Chondrocyte (in vitro differentiated cells): ENCODE measurements around the gene LAMTOR2. TPM values are rescaled to one million over a fixed set of nuclear protein-coding genes. Genes with fewer than 3 reads are reported as not detected.

Source experiments
- DNase-seq: peaks from one replicate; pipeline ENCODE4 v3.0.0; 2021; ENCODE audit warnings: mixed read lengths, low spot score
- H3K27ac Mint-ChIP-seq: one replicate; pipeline ENCODE4 v1.8.0; 2021; ENCODE audit warnings: mild to moderate bottlenecking, moderate library complexity, mixed read lengths; ENCODE audit not compliant: unreplicated experiment
- H3K27me3 Mint-ChIP-seq: 2 replicates; pipeline ENCODE4 v1.8.0; 2021; ENCODE audit warnings: low read depth, mixed read lengths
- H3K36me3 Mint-ChIP-seq: 2 replicates; pipeline ENCODE4 v1.8.0; 2021; ENCODE audit warnings: low read depth, mixed read lengths
- H3K4me1 Mint-ChIP-seq: 2 replicates; pipeline ENCODE4 v1.8.0; 2021; ENCODE audit warnings: low read depth, mild to moderate bottlenecking, mixed read lengths
- H3K4me3 Mint-ChIP-seq: one replicate; pipeline ENCODE4 v1.8.0; 2021; ENCODE audit warnings: mild to moderate bottlenecking, moderate library complexity, mixed read lengths; ENCODE audit not compliant: unreplicated experiment
- H3K9me3 Mint-ChIP-seq: 2 replicates; pipeline ENCODE4 v1.8.0; 2021; ENCODE audit warnings: low read depth, mixed read lengths
- CTCF ChIP-seq: fragments of 200-600 bp; sonication (generic); IDR thresholded peaks from 2 replicates; pipeline ENCODE4 v1.5.0; 2021; ENCODE audit warnings: antibody characterized with exemption, mild to moderate bottlenecking, moderate library complexity
- total RNA-seq: library from RNA; stranded (reverse); gene quantifications from 3 replicates; pipeline ENCODE4 v1.2.1, GENCODE V29; 2021

LAMTOR2 gene
- total RNA-seq, 1 donor from 2014 or later = 55.0 TPM

GRCh38 chr1:156091610-156092009 lies 37.0 kb downstream of the LAMTOR2 start:
- H3K4me1 Mint-ChIP-seq = peaks cover 24% of the 10 kb centered on the region
- TF ChIP-seq CTCF = no peak
- no peak for DNase-seq
- no peaks in the 10 kb centered on the region for H3K27me3 Mint-ChIP-seq
- H3K27ac Mint-ChIP-seq = no peak overlapping the region
- H3K9me3 Mint-ChIP-seq = no peaks in the 10 kb centered on the region
- H3K4me3 Mint-ChIP-seq = no peak overlapping the region
- peaks cover 7% of the 10 kb centered on the region for H3K36me3 Mint-ChIP-seq

DNA sequence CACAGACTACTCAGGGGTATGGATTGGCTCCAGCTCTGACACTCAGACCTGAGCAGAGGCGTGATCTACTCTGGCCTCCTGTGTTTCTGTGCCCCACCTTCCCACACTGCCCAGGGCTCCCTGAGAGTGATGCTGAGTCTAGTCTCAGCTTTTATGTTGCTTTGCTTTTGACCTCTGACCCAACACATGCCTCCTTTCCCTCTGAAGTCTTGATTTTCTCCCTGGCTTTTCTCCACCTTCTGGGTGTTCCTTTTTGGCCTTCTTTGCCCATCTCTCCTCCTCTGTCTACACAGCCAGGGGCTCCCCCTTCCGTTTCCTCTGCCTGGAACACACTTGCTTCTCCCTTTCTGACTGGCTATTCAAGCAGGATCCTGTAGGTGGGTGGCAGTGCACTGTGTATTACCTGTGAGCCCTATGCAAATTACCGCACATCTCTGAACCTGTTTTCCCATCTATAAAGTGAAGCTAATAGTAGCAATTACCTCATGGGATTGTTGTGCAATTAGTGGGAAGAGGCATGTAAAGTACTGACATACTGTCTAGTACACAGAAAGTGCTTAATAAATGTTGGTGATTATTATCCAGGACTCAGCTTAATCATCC lies 41.4 kb downstream of the LAMTOR2 start:
- no peaks in the 10 kb centered on the region for H3K27me3 Mint-ChIP-seq
- TF ChIP-seq CTCF = no peak
- H3K36me3 Mint-ChIP-seq = peaks cover 7% of the 10 kb centered on the region
- no peak overlapping the region for H3K4me3 Mint-ChIP-seq
- peak overlapping the region; percentile 98 for H3K27ac Mint-ChIP-seq
- peaks cover 30% of the 10 kb centered on the region for H3K4me1 Mint-ChIP-seq
- H3K9me3 Mint-ChIP-seq = no peaks in the 10 kb centered on the region
- no peak for DNase-seq

DNA sequence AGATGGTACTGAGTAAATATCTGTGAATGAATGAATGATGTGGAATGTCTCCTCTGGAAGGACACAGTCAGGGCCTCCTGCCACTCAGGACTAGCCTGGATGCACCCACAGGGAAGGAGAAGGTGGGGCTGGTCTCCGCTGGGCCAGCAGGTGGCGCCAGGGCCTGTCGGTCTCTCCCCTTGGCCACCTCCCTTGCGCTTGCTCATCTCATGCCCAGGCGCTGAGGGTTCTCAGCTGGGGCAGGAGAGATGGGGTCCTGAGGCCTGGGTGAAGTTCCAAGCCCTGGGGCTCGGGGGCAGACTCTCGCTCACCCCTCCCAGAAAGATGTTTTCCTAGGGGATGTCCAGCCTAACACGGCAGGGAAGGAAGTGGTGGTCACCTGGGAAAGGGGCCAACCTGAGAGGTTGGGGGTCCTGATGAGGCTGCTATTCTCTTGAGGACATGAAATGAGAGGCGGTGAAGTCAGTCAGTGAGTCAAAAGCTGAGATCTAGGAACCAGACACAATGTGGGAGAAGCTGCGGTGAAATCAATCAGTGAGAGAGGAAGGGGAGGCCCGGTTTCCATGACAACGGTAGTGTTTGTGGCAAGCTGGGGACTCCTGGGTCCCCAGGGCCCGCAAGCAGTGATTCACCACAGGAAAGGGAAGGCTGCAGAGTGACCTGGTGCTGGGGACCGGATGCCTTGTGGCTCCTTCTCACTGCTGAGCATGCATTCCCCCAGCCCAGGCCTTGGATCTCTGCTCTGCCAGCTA lies 42.2 kb downstream of the LAMTOR2 start:
- H3K9me3 Mint-ChIP-seq = no peaks in the 10 kb centered on the region
- H3K27ac Mint-ChIP-seq = peak overlapping the region; percentile 98
- TF ChIP-seq CTCF = peak; percentile 99
- peak overlapping the region; percentile 43 for H3K4me3 Mint-ChIP-seq
- peaks cover 38% of the 10 kb centered on the region for H3K4me1 Mint-ChIP-seq
- no peaks in the 10 kb centered on the region for H3K27me3 Mint-ChIP-seq
- H3K36me3 Mint-ChIP-seq = peaks cover 7% of the 10 kb centered on the region
- DNase-seq = peak; percentile 96

DNA sequence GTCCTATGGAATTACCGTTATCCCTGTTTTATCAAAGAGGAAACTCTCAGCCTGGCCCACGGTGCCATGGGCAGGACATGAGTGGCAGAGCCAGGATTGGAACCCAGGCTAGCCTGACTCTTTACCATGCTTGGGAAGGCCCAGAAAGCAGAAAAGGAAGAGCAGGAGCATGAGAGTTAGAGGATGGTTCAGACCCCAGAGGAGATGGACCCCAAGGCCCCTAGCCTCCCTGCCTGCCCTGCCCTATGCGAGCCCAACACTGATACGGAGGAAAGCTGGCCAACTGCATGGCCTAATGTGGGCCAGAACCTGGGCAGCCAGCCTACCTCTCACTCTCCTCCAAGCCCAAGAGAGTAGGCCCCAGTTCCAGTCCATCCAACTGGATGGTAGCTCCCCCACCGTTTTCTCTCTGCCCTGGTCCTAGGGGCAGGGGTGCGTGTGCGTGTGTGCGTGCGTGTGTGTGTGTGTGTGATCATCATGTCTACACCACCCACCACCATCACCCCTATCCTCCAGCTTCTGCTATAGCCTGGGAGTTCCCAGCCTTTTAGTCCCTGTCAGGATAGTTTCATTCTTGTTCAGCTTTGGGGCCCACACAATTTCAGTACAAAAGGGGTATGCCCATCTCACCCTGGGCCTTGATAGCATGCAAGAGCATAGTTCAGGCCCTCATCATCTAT lies 43.1 kb downstream of the LAMTOR2 start:
- Mint-ChIP-seq H3K27ac (peak overlapping the region; percentile 98), H3K27me3 (no peaks in the 10 kb centered on the region), H3K4me3 (no peak overlapping the region), H3K36me3 (peaks cover 5% of the 10 kb centered on the region), H3K9me3 (no peaks in the 10 kb centered on the region), H3K4me1 (peaks cover 46% of the 10 kb centered on the region)
- no peak for DNase-seq
- no peak for TF ChIP-seq CTCF

- H3K9me3 Mint-ChIP-seq = no peaks in the 10 kb centered on the region
- H3K36me3 Mint-ChIP-seq = peaks cover 2% of the 10 kb centered on the region
- no peak overlapping the region for H3K27ac Mint-ChIP-seq
- peaks cover 57% of the 10 kb centered on the region for H3K4me1 Mint-ChIP-seq
- no peak overlapping the region for H3K4me3 Mint-ChIP-seq
- no peak for DNase-seq
- no peaks in the 10 kb centered on the region for H3K27me3 Mint-ChIP-seq
- TF ChIP-seq CTCF = no peak
Measured at GRCh38 chr1:156098784-156099183, 44.2 kb downstream of the LAMTOR2 start.
